GM21619 (cell line): ENCODE results near the gene TXNDC17.
A peak's percentile ranks its signal among the peaks of the same experiment; 100 is the strongest.
"Not testable (repeated sequence)": the region's sequence is repeated elsewhere in the genome, so short reads cannot be mapped to it uniquely, and the experiment has no call there.

Source experiments
- ATAC-seq: cut with Tn5 transposase; IDR thresholded peaks from one replicate; pipeline ENCODE4 v1.9.1; 2021; ENCODE audit not compliant: unreplicated experiment

TXNDC17 gene

DNA sequence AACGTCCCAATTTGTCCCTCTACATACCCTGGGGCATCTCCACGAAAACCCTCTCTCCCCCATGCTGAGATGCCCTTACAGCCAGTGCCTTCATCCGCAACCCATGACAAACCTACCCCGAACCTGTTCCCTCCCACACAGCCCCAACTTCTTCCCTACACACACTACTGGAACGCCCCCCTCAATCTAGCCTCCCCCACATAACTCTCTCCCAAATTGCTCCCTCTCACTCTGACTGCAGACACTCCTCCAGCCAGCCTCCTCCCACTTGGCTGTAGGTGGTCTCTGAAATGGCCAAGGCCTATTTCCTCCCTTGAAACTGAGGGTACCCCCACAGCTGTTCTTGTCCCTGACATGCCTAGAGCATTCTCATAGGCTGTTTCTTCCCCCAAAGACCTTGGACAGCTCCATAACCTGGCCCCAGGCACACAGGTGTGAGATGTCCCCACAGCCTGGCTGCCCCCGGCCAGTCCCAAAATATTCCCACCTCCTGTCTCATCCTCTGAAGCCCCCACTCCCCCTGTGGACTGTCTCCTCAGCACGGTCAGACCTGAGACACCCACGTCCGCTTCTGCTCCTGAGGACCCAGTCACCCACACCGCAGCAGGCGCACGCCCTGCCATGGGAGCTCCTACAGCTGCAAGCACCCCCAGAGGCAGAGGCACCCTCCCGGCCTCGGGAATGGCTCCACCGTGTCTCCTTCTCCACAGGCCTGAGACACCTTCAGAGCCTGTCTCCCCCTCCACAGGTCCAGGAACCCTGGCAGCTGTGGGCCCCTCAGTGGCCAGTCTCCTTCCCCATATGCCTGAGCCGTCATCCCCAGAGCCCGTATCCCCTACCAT lies 4.0 kb upstream of the TXNDC17 start:
- ATAC-seq: no peak

DNA sequence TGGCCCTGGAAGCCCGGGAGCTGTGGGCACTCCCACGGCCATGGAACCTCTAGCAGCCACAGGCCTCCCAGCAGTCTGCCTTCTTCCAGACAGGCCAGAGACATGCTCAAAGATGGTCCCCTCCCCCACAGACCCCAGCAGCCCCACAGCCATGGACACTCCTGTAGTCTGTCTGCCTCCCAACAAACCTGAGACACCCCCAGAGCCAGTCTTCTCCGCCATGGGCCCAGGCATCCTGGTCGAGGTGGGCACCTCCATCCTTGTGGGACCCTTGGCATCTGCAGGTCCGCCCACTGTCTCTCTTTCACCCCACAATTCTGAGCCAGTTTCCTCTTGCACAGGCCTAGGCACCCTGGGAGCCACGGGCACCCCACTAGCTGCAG lies 3.4 kb upstream of the TXNDC17 start:
- no peak for ATAC-seq

GRCh38 chr17:6638046-6638908 lies 2.6 kb upstream of the TXNDC17 start:
- ATAC-seq: no peak

GRCh38 chr17:6639014-6639585 lies 1.8 kb upstream of the TXNDC17 start:
- ATAC-seq: no peak

GRCh38 chr17:6639586-6640535 lies 999 bp upstream of the TXNDC17 start:
- ATAC-seq: peak; percentile 11

DNA sequence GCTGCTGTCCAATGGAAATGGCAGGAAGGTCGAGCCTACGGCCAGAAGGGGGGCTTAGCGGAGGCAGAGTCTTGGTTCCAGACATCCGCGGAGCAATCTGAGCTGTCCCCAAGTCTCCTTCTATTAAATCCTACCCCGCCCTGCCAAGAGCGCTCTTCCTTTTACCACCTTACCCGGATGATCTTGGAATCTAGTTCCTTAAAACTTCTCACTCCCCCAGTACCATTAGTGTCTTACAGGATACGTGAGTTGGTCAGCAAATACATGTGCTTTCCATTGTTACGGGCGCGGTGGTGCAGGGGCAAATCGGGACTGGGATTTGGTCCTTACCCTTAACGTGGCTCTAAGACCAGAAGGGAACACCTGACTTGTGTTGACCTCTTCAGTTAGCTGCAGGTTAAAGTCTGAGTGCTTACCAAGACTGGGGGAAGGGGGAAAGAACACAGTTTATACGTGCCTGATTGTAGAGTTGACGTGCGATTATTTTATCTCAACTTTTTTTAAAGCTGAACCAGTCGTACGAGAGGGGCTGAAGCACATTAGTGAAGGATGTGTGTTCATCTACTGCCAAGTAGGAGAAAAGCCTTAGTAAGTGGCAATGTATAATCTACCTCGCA lies 495 bp downstream of the TXNDC17 start:
- no peak for ATAC-seq

DNA sequence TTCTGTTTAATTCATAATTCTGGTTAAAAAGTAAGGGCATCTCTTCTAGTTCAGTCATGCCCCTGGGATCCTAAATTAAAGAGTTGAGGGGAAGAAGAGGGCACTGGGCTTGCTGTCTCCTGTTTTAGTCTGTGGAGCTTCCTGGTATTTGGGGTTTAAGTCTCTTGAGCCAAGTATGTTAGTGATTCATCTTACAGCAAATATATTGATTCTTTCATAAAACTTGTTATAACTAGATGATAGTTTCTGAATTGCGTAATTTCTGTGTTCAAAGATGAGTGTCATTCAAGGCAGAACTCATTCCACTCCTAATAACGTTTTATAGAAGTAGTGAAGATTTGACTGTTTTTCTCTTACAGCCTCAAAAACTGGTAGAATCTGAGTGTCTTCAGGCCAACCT lies 1.7 kb downstream of the TXNDC17 start:
- ATAC-seq: no peak

DNA sequence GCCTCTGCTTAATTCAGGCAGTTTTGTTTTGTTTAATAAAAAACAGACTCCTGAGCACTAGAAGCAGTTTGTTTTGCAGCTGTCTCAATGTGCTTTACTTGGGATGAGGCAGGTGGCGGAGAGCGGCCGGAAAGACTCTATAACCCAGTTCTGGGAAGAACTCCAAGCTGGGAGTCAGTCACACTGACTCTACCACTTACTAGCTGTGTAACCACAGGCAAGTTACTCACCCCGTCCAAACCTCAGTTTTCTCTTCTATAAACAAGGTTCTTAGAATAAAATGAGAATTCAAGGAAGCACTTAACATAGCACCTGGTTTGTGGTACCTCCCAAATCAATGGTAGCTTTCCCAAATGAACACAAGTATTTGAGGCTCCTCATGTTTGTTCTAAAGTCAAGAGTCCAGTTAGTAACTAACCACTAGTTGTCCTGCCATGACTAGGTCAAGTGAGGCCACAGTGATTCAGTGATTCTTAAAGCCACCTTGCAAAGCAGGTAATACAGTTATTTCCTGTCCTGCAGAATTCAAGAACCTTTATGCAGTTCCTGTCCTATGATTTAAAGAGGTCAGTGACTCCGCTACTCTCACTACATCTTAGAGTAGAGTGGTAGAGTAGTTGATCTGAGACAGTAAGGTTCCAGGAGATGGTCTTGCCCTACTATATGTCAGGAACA lies 2.7 kb downstream of the TXNDC17 start:
- ATAC-seq: no peak

DNA sequence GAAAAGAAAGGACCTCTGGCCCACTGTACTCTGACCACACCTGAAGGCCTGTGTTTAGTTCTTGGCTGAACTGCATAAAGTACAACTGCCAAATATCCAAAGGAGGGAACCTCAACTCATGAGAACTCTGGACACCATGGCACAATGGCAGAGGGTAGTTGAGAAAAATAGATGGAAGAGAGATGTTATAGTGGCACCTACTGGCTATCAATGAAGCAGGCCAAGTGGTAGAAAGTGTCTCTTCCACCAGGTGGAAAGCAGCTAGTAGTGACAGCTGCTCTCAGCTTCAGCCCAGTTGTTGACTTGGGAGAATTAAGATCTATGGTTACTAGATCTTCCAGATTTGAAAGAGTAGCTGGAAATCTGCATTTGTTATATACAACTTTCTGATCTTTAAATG lies 7.3 kb downstream of the TXNDC17 start:
- no peak for ATAC-seq

DNA sequence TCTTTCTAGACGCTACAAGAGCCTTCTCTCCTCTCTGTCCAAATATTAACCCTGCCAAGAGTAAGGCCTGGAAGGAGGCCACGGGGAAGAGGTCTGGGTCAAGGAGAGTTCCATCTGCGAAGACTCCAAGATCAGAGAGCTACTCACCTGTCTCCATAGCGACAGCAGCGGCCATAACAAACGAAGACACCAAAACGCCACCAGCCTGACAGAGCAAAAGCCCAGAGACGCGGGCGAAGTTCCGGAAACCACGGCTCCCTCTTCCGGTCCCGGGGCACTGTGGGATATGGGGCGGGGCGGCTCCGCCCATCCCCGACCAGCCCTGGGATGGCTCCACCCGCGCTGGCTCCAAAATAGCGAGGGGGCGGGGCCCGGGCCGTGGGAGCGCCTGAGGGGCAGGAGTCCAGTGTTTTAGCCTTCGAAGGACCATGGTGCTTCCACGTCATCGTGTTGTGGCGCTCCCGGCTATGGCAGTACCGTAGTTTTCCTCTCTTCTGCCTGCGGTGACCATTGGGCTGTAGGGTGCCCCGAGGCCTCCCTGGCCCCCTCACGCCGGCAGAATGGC lies 10.6 kb downstream of the TXNDC17 start, which contains the start of the genes C17orf100 and MED31:
Gene C17orf100, plus strand, starts transcription at position 409 of the 565 bp plus-strand sequence. Its CDS starts 152 bp downstream, at position 561.
Gene MED31, minus strand, starts transcription at position 252 of the 565 bp plus-strand sequence. Its CDS starts 77 bp downstream, at position 175.
- ATAC-seq: peak; percentile 87

GRCh38 chr17:6651919-6652452 lies 11.1 kb downstream of the TXNDC17 start:
- ATAC-seq: peak; percentile 27

DNA sequence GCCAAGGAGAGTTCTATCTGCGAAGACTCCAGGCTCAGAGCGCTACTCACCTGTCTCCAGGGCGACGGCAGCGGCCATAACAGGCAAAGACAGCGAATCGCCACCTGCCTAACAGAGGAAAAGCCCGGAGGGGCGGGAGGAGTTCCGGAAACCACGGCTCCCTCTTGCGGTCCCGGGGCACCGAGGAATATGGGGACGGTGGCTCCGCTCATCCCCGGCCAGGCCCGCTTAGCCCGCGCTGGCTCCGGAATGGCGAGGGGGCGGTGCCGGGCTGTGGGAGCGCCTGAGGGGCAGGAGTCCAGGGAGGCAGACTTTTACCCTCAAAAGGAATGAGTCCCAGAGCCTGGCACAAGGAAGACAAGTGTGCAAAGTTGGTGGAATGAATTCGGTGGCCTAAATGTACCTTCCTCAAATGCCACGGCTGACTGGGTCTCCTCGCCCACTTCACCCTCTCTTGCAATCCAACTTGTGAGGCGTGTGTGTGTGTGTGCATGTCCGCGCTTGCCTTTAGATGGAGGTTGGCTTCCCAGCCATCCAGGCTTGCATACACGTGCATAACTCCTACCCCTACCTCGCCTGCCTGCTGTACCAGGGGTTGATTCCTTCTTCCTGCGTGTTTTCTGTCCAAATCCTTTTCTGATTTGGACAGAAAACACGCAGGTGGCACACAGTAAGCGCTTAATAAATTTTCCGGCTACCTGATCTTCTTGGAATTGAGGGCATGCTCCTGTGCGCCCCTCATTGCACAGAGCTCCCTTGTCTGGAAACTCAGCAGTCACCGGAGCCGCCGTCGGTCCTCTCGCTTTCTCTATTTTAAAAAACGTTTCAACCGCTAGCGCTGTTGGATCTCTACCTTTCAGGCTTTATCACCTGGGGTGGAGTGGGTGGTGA lies 14.2 kb downstream of the TXNDC17 start:
- ATAC-seq: no peak

GRCh38 chr17:6655732-6656361 lies 15.0 kb downstream of the TXNDC17 start:
- not testable (repeated sequence) for ATAC-seq

DNA sequence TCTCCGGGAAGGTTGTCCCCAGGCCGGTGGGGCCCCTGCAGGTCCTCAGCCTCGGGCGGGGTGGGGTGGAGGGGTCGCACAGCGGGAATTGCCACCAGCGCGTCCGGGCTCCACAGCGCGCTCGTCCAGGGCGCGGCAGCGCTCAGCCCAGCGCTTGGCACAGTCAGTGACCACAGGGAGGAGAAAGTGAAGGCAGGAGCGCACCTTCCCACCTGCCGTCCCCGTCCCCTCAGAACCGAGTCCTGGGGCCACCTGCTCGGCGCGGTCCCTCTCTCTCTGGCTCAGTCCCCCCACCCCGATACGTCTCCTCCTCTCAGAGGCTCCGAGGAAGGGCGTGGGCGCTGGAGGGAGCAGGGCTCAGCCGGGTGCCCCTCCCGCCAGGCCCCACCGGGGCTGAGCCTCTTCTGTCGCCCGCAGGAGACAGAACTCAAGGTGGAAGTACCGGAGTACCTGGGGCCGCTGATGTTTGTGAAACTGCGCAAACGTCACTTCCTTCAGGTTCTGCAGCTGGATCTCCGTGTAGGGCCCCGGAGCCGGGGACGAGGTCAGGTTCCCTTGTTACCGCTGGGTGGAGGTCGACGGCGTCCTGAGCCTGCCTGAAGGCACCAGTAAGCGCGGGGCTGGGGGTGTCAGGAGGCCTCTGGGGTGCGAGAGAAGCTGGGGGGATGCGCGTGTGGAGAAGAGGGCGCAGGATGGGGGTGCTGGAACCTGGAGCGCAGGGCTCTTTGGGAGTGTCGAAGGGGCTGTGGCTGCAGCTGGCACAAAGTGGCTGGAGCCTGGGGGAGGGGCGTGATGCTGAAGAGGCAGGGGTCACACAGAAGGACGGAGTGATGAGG lies 16.2 kb downstream of the TXNDC17 start:
- ATAC-seq: not testable (repeated sequence)

DNA sequence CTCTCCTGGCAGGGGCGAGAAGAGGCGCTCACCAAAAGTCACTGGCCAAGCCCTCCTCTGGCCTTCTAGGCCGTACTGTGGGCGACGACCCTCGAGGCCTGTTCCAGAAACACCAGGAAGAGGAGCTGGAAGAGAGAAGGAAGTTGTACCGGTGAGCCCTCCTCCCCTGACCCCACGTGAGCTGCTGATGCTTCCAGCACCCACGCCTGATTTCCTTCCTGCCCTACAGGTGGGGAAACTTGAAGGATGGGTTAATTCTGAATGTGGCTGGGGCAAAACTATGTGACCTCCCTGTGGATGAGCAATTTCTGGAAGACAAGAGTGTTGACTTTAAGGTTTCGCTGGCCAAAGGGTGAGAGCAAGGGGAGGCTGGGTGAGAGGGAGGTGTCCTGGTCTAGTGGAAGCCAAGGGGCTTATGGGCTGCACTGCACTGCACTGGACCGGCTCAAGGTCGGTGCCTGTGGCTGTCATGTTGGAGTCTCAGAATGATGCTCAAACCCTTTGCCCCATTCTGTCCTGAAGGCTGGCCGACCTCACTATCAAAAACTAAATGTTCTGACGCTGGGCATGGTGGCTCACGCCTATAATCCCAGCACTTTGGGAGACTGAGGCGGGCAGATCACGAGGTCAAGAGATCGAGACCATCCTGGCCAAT lies 16.9 kb downstream of the TXNDC17 start:
- ATAC-seq: no peak

GRCh38 chr17:6658411-6658810 lies 17.6 kb downstream of the TXNDC17 start:
- ATAC-seq: not testable (repeated sequence)
